Nephron progenitor cell (in vitro differentiated cells): ENCODE results near the gene SEL1L.

ENCODE experiments used
- DNase-seq: peaks from one replicate; pipeline ENCODE4 v3.0.0; 2021
- H3K27ac Mint-ChIP-seq: 2 replicates; pipeline ENCODE4 v1.8.0; 2021; ENCODE audit warnings: mild to moderate bottlenecking, moderate library complexity, mixed read lengths
- H3K27me3 Mint-ChIP-seq: 2 replicates; pipeline ENCODE4 v1.8.0; 2021; ENCODE audit warnings: mild to moderate bottlenecking, low read depth, mixed read lengths; ENCODE audit not compliant: poor library complexity
- H3K36me3 Mint-ChIP-seq: 2 replicates; pipeline ENCODE4 v1.8.0; 2021; ENCODE audit warnings: low read depth, mixed read lengths
- H3K4me1 Mint-ChIP-seq: 2 replicates; pipeline ENCODE4 v1.8.0; 2021; ENCODE audit warnings: mixed read lengths
- H3K4me3 Mint-ChIP-seq: 2 replicates; pipeline ENCODE4 v1.8.0; 2021; ENCODE audit warnings: mild to moderate bottlenecking, moderate library complexity, mixed read lengths
- H3K9me3 Mint-ChIP-seq: 2 replicates; pipeline ENCODE4 v1.8.0; 2021; ENCODE audit warnings: mild to moderate bottlenecking, moderate library complexity, mixed read lengths
- CTCF ChIP-seq: fragments of 200-600 bp; sonication (generic); IDR thresholded peaks from 2 replicates; pipeline ENCODE4 v1.5.0; 2021; ENCODE audit warnings: antibody characterized with exemption

Gene SEL1L

GRCh38 chr14:81565441-81566290 is 32.0 kb upstream of the SEL1L start:
- H3K27ac Mint-ChIP-seq = no peak overlapping the region
- no peak overlapping the region for H3K4me3 Mint-ChIP-seq
- peak; percentile 38 for DNase-seq
- H3K27me3 Mint-ChIP-seq = peaks cover 14% of the 10 kb centered on the region
- peak; percentile 63 for TF ChIP-seq CTCF
- no peaks in the 10 kb centered on the region for H3K36me3 Mint-ChIP-seq
- H3K9me3 Mint-ChIP-seq = no peaks in the 10 kb centered on the region
- peaks cover 6% of the 10 kb centered on the region for H3K4me1 Mint-ChIP-seq

- Mint-ChIP-seq H3K27ac (peak overlapping the region; percentile 8), H3K9me3 (peaks cover 9% of the 10 kb centered on the region), H3K27me3 (peaks cover 11% of the 10 kb centered on the region), H3K4me3 (no peak overlapping the region), H3K36me3 (no peaks in the 10 kb centered on the region), H3K4me1 (peaks cover 6% of the 10 kb centered on the region)
- no peak for TF ChIP-seq CTCF
- DNase-seq = no peak
Observed at GRCh38 chr14:81562818-81563217, 29.2 kb upstream of the SEL1L start.

GRCh38 chr14:81561084-81561775 is 27.6 kb upstream of the SEL1L start:
- Mint-ChIP-seq H3K27me3 (peaks cover 3% of the 10 kb centered on the region), H3K4me3 (no peak overlapping the region), H3K36me3 (no peaks in the 10 kb centered on the region), H3K9me3 (peaks cover 9% of the 10 kb centered on the region), H3K27ac (no peak overlapping the region), H3K4me1 (peaks cover 6% of the 10 kb centered on the region)
- no peak for TF ChIP-seq CTCF
- no peak for DNase-seq

GRCh38 chr14:81559385-81559784 is 25.7 kb upstream of the SEL1L start:
- Mint-ChIP-seq H3K4me1 (peaks cover 6% of the 10 kb centered on the region), H3K27ac (no peak overlapping the region), H3K4me3 (no peak overlapping the region), H3K36me3 (no peaks in the 10 kb centered on the region), H3K27me3 (peaks cover 3% of the 10 kb centered on the region), H3K9me3 (peaks cover 9% of the 10 kb centered on the region)
- TF ChIP-seq CTCF = no peak
- no peak for DNase-seq

- no peak for DNase-seq
- H3K4me3 Mint-ChIP-seq = no peak overlapping the region
- no peak for TF ChIP-seq CTCF
- no peaks in the 10 kb centered on the region for H3K4me1 Mint-ChIP-seq
- H3K36me3 Mint-ChIP-seq = no peaks in the 10 kb centered on the region
- no peak overlapping the region for H3K27ac Mint-ChIP-seq
- peaks cover 9% of the 10 kb centered on the region for H3K9me3 Mint-ChIP-seq
- H3K27me3 Mint-ChIP-seq = peaks cover 3% of the 10 kb centered on the region
Observed at GRCh38 chr14:81557146-81557545, 23.5 kb upstream of the SEL1L start.
